HG02938 (cell line): ENCODE measurements around the gene SNX5.
A peak's percentile ranks its signal among the peaks of the same experiment; 100 is the strongest.

Source experiments
- ATAC-seq: cut with Tn5 transposase; IDR thresholded peaks from one replicate; pipeline ENCODE4 v1.9.1; 2021; ENCODE audit warnings: mild to moderate bottlenecking, moderate library complexity; ENCODE audit not compliant: unreplicated experiment

SNX5 gene

DNA sequence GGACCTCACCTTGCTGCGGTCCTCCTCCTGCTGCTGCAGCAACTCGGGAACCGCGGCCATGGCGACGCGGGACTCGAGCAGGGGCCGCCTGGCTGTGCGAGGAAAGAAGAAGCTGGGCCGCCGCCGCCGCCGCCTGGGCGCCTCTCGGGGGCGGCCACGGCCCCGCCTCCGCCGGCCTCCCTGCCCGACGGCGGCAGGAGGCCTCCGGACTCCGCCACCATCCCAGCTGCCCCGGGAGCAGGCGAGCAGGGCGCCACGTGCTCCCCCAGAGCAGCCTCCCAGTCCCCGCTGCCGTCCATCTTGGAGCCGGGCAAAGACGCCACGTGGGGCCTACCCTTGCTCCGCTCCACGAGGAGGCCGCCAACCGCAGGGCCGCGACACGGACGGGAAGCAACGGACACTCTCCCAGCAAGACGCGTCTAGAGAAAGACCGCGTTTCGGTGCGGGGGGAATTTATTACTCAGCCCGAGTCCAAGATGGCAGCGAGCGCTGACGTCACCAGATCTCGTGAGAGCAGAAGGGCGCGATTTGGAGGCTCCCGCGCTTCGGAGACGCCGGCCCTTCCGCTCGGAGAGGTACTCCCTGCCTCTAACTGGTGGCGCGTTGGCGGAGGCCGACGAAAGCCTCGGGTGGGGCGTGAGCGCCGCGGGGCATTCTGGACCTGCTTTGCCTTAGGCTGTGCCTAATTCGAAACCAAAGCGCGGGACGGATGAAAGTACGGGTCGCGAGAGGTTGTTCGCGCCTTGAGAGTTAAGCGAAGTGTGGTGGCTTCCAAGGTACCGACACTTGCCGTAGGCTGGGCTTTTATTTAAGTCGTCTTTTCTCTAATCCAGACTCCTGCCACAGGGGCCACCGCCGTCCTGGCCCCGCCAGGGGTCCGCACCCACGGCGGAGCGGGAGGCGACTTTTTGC lies at the start of gene SNX5, which contains the start of gene MGME1:
TSS of gene SNX5 (minus strand) at position 429 of the 912 bp plus-strand sequence. CDS start at position 60, 369 bp downstream.
TSS of gene MGME1 (plus strand) at position 653 of the 912 bp plus-strand sequence. CDS start 842 bp downstream, outside the sequence.
- ATAC-seq: peak; percentile 80

DNA sequence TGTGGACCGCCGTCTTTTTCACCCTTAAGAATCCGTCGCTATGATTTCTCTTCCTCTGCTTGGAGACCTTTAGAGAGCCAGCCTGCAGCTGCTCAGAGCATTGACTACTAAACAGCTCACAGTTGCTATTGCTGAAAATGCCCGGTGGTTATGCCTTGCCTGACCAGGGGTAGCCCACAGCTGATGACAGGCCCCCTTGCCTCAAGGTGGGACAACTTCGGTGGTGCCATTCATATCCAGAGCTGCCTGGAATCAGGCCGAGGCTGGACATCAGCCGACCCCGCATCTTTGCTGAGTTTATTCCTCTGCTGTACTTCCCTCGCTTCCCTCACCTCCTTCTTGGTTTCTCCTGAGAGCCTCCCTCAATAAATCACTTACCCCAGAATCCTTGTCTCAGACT lies 49.5 kb upstream of the SNX5 start:
- no peak for ATAC-seq

DNA sequence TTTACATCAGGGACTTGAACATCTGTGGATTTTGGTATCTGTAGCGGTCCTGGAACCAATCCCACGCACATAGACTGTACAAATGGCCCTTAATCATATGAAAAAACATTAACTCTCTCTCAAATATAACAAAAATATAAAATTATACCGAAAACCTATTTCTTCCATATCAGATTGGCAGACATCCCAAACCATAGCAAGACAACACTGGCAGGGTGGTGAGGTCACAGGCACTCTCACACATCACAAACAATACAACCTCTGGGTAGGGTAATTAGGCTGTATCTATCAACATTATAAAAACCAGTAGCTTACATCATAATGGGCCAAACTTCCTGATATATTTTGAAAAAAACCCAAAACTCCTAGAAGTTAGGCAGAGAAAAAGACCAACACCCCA lies 48.2 kb upstream of the SNX5 start:
- no peak for ATAC-seq

DNA sequence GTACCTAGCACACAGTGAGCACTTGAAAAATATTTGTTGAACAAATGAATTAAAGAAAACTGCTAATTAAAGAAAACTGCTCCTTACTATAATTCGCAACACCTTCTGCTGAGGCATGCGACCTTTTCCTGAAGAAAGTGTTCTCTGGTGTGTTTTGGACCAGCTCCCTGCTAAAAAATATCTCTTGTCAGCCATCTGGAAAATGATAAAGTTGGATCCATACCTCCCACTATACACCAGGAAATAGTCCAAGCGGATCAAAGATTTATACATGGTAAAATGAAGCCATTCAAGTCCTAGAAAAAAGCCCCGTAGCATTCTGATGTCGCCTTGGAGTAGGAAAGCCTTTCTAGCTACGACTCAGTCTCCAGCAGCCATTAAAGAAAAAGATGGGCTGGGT lies 45.8 kb upstream of the SNX5 start:
- no peak for ATAC-seq

DNA sequence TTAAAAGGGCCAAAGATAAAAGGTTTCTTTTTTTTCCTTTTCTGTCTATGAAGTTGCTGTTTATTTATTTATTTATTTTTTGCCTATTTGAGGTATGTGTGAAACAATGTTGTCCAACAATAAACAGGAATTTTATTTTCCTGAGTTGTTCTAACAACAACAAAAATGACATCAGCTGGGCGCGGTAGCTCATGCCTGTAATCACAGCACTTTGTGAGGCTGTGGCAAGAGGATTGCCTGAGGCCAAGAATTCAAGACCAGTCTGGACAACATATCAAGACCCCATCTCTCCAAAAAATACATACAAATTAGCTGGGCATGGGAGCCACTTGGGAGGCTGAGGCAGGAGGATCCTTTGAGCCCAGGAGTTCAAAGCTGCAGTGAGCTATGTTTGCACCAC lies 44.3 kb upstream of the SNX5 start:
- no peak for ATAC-seq

DNA sequence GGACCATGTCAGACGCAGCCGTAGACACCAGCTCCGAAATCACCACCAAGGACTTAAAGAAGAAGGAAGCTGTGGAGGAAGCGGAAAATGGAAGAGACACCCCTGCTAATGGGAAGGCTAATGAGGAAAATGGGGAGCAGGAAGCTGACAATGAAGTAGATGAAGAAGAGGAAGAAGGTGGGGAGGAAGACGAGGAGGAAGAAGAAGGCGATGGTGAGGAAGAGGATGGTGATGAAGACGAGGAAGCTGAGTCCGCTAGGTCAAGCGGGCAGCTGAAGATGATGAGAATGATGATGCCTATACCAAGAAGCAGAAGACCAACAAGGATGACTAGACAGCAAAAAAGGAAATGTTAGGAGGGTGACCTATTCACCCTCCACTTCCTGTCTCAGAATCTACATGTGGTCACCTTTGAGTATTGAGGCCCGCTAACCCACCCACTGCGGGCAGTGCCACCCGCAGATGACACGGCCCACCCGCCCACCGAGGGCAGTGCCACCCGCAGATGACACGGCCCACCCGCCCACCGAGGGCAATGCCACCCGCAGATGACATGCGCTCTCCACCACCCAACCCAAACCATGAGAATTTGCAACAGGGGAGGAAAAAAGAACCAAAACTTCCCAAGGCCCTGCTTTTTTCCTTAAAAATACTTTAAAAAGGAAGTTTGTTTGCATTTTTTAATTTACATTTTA lies 43.5 kb upstream of the SNX5 start:
- no peak for ATAC-seq

DNA sequence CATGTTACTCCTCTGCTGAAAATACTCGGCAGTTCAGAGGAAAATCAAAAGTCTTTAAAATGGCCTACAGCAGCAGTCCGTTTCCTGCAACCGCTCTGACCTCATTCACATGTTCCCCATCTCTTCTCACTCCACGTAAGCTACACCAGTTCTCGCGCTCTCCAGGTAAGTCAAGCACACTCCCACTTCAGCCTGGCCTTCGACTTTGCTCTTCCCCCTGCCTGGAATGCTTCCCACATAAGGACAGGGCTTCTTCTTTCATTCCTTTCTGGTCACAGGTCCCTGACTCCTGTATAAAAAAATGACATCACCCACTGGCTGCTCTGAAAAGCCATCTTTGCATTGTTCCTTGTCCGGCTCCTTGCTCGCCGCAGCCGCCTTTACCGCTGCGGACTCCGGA lies 42.9 kb upstream of the SNX5 start:
- ATAC-seq: no peak

DNA sequence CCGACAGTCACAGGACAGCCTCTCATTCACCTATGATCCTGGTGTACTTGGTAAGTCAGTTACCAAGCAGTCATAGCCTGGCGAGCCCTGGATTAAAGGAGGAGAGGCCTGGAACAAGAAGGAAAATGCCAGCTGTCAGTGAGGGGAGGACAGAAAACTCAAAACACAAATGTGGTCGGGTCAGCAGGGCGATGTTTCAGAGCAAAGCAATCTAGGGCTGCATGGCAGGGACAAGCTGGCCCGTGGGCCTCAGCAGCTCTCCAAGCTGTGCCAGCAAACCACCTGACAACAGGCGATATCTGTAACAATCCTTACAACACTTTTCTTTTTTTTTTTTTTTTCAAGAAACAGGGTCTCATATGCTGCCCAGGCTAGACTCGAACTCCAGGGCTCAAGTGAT lies 40.5 kb upstream of the SNX5 start:
- no peak for ATAC-seq

DNA sequence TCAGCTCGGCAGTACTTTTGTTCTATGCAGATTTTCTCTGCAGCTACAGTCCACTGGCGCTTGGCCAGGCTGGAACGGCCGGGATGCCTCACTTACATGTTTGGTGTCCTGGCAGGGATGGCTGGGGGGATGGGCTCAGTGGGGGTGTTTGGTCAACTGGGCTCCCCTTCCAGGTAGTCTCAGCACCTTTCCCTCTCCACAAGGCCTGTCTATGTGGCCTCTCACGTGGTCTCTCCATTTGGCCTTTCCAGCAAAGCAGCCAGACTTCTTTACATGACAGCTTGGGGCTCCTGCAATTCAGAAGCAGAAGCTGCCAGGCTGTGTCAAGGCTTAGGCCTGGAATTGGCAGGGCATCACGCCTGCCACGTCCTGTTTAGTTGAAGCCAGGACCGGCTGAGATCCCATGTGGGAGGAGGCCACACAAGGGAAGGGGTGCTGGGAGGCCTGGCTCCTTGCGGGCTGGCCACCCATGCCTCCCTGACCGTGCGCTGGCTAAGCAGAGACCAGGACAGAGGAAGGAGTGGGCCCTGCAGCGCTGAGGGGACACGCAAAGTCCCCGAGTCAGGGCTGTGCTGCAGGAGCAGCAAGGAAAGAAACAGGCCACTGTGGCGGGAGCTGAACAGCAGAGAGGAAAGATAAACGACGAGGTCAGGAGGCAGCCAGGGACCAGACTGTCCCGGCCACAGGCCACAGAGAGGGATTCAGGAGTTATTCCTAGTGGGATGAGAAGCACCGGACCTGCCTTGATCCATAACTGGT lies 39.1 kb upstream of the SNX5 start:
- ATAC-seq: no peak

DNA sequence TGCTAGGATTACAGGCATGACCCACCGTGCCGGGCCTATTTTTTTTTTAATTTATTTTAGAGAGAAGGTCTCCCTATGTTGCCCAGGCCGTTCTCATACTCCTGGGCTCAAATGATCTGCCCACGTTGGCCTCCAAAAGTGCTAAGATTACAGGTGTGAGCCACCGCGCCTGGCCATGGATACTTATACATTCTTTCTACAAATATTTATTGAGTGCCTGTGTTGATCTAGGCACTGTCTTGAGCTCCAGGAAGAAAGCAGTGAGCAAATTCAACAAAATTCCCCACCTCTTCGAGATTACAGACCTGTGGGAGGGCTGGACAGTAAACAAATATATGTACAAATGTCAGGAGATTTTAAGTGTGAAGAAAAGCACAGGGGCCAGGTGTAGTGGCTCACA lies 38.1 kb upstream of the SNX5 start:
- ATAC-seq: no peak

DNA sequence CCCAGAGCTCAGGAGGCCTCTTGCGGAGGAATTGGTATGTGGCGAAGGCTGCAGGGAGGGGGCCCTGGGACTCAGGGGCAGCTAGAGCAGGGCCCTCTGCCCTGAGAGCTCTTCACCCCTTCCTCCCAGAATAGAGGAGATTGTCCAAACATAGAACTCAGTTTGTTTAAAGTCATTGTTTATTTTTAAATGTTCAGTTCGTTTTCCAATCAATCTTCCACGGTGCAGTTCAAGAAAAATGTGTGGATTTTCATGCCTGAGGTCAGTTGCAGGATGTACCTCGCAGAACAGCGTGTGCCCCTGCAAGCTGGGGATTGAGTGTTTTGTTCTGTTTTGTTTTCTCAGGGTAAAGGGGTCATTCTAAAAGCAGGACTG lies 37.4 kb upstream of the SNX5 start:
- ATAC-seq: no peak

DNA sequence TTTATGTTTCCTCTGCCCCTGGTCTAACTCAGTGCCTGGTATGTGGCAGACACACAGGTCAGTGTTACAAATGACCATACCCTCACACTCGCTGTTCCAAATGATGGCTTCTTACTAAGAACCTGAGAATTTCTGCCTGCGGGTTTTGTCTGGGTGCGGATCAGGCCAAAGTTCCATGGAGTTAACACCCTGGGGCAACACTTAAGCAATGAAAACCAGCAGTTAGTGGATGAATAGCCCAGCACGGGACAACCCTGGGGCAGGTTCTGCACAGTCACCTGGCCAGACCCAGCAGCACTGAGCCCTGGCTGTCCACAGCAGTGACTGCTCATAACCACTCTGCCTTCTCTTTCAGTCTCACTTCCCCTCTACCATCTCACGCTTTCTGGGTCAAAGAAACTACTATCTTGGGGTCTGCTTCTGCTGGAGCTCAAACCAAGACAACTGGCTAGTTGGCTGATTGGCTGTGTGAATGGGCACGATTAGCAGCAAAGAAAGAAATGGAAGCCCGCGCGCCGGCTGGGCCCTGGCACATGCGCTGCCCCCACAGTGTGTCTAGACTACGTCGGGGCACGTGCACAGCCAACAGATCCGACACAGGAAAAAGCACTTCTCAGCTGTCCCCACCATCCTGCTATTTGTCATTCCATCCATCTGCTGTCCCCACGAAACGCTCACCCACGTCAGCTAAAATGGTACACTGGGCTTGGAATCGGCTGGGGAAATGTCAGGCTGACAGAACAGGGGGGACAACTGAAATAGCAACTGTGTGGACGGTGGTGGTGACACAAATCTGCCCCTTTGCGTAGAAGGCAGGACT lies 36.8 kb upstream of the SNX5 start:
- peak; percentile 98 for ATAC-seq

DNA sequence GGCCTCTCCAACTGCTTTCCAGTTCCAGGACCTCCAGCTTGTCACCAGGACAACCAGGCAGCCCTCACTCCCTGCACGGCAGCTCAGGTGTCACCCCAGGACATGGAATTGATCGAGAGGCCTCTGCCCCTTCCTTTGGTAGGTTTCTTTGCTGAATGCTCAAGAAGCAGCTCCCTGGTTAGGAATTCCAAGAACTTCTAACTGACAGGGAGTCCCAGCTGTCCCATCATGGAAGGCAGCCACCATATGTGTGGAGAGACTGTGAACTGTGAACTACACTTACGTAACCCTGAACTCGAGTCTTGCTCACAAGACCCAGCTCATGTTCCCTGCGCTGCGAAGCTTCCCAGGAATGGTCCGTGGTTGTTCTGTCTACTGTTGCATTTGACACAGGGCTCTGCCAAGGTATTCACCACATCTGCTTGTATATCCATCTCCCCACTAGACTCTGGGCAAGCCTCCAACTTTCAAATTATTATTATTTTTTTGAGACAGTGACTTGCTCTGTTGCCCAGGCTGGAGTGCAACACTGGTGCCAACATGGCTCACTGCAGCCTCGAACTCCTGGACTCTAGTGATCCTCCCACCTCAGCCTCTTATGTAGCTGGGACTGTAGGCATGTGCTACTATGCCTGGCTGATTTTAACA lies 35.9 kb upstream of the SNX5 start:
- ATAC-seq: no peak

DNA sequence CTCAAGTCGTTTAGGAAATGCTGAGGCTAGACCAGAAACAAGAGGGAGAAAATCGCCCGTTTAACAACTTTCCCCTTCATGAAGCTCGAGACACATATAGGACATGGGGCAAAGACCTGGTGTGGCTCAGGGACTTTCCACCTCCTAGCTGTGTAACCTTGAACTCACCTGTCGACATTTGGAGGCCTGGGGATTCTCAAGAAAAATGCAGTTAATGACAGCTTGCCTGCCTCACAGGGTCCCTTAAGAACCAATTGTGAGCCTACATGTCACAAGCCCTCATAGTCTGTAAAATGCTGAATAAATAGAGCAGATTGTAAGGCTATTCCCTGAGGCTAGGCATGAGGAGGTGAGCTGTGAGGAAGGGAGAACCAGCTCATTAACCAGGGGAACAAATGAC lies 35.3 kb upstream of the SNX5 start:
- no peak for ATAC-seq

DNA sequence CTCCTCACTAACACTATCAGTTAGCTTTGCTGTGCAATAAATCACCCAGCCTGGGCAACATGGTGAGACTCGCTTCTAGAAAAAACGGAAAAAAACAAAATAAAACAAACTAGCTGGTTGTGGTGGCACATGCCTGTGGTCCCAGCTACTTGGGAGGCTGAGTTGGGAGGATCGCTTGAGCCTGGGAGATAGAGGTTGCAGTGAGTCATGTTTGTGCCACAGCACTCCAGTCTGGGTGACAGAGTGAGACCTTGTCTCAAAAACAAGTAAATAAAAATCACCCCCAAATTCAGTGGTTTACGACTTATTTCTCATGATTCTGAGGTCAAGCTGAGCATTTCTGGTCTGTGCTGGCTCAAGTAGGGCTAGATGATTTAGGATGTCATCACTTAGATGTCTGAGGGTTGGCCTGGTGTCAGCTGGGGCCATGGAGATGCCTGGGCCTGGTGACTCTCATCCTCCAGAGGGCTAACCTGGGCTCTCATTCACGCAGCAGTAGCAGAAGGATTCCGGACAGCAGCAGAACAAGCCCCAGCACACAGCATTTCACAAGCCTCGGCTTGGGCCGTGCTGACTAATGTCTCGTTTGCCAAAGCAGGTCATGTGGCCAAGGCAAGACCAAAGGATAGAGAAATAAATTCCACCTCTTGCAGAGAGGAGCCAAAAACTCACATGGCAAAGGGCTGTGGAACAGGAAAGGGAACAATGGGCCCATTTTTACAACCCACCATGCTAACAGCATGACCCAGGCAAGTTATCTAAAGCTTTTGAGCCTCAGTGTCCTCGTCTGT lies 32.7 kb upstream of the SNX5 start:
- no peak for ATAC-seq

DNA sequence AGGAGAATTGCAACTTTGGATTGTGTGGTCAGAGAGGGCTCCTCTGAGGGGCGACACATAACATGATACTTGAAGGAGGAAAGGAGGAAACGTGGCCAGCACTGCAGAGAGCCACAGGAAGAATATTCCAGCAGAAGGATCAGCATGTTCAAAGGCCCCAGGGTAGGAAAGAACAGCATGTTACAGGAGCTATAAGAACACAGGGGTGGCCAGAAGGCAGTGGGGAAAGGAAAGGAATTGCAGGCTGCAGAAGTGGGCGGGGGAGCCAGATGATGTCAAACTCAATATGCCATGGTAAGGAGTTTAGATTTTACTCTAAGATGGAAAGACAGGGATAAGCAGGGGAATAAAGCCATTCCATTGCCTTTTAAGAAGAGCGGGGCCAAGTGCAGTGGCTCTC lies 31.0 kb upstream of the SNX5 start:
- no peak for ATAC-seq

DNA sequence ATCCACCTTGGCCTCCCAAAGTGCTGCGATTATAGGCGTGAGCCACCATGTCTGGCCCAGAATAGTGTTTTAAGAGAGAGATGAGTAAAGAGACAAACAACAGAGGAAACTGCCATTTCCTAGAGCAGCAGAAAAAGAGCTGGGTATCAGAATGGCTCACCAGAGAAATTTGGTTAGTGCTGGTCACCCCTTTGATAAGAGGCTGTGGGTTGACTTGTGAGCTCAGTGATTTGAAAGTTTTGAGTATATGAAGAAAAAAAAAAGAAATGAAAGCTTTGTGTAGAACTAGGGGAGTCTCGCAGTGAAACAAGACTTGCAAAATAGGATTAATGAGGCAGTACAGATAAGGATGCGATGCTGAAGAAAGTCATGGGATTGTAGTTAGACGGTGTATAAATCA lies 29.9 kb upstream of the SNX5 start:
- ATAC-seq: no peak

DNA sequence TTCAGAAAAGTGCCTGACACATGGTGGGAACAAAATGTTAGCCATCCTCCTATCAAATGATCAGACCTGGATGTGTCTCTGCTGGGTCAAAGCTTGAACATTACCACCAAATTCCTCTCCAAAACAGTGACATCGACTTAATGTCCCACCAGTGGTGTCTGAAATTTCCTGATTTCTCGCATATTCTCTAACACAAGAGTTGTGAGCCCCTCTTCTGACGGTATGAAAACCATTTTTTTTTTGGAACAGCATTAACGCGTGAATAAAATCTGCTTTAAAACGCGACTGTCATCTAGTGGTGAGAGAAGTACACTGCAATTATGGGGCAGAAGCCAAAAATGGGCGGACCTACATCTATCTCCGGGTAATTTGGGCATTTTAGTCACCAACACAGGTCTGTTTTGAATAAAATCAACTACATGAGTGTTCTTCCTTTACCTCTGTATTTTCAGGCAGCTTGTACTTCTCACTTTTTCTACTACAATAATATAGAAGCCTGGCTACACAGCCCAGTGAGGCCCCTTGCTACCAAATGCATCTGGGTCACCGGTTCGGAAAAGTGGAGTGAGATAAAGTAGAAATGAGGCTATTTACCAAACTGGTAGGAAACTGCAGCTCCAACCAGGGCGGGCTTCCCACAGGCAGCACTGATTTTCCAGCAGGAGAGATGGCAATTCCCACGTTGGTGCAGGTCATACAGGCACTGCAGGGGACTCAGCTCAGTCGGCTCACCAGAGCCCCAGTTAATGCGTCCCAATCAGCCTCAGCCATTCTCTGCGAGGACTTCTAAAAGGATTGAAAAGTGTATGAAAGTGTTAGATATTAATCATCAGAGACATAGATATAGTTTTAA lies 27.6 kb upstream of the SNX5 start:
- no peak for ATAC-seq
